Measurements from ENCODE around the gene APOL3. TPM values are rescaled to one million over a fixed set of nuclear protein-coding genes. Genes with fewer than 3 reads are reported as not detected.
"Not testable (repeated sequence)": the region's sequence is repeated elsewhere in the genome, so short reads cannot be mapped to it uniquely, and the experiment has no call there.

The APOL3 gene
- total RNA-seq, 1 donor from 2014 or later, result 2.3 TPM

- no peak overlapping the region for H2AFZ ChIP-seq (ENCODE audit: low read depth, low read length)
- H3K36me3 ChIP-seq (ENCODE audit: insufficient read depth, low read length), result no peaks in the 10 kb centered on the region
- H3K9me3 Mint-ChIP-seq (ENCODE audit: unreplicated experiment), result peaks cover 2% of the 10 kb centered on the region
- FAIRE-seq (no peak), DNase-seq (ENCODE audit: low read depth) (no peak)
- no peak overlapping the region for H3K4me3 ChIP-seq (ENCODE audit: insufficient read depth, low read depth, low read length)
- H3K79me2 ChIP-seq (ENCODE audit: insufficient read depth, low read length), result no peaks in the 10 kb centered on the region
- H3K27me3 ChIP-seq (ENCODE audit: insufficient read depth, low read length), result peaks cover 17% of the 10 kb centered on the region
- H3K4me1 ChIP-seq (ENCODE audit: insufficient read depth, low read length), result no peaks in the 10 kb centered on the region
- TF ChIP-seq CTCF (IDR thresholded peaks at IDR 0.05; ENCODE audit: insufficient read depth, low read depth, low read length) (no peak), EZH2 (IDR thresholded peaks at IDR 0.05; ENCODE audit: insufficient read depth, low read length) (no peak)
- no peak overlapping the region for H3K4me3 Mint-ChIP-seq (ENCODE audit: unreplicated experiment)
- H3K4me2 ChIP-seq (ENCODE audit: low read length), result no peak overlapping the region
- H3K27ac ChIP-seq (ENCODE audit: low read depth, low read length), result no peak overlapping the region
- H3K27me3 Mint-ChIP-seq (ENCODE audit: low read depth, unreplicated experiment), result peaks cover 33% of the 10 kb centered on the region
- no peak overlapping the region for H3K9ac ChIP-seq (ENCODE audit: low read length)
- peaks cover 2% of the 10 kb centered on the region for H3K36me3 Mint-ChIP-seq (ENCODE audit: low read depth, unreplicated experiment)
- no peaks in the 10 kb centered on the region for H3K9me3 ChIP-seq (ENCODE audit: insufficient read depth, low read depth, low read length)
- H3K27ac Mint-ChIP-seq (ENCODE audit: unreplicated experiment), result no peak overlapping the region
- no peaks in the 10 kb centered on the region for H4K20me1 ChIP-seq (ENCODE audit: insufficient read depth, low read length)
- peaks cover 10% of the 10 kb centered on the region for H3K4me1 Mint-ChIP-seq (ENCODE audit: low read depth, unreplicated experiment)
Measured at GRCh38 chr22:36143066-36143815, 17.3 kb downstream of the APOL3 start.

- Histone ChIP-seq H4K20me1 (ENCODE audit: insufficient read depth, low read length) (no peaks in the 10 kb centered on the region), H3K4me1 (ENCODE audit: insufficient read depth, low read length) (no peaks in the 10 kb centered on the region), H3K27me3 (ENCODE audit: insufficient read depth, low read length) (peaks cover 17% of the 10 kb centered on the region), H3K36me3 (ENCODE audit: insufficient read depth, low read length) (no peaks in the 10 kb centered on the region), H3K4me2 (ENCODE audit: low read length) (no peak overlapping the region), H3K9ac (ENCODE audit: low read length) (no peak overlapping the region), H3K9me3 (ENCODE audit: insufficient read depth, low read depth, low read length) (no peaks in the 10 kb centered on the region), H3K27ac (ENCODE audit: low read depth, low read length) (no peak overlapping the region), H3K79me2 (ENCODE audit: insufficient read depth, low read length) (no peaks in the 10 kb centered on the region), H2AFZ (ENCODE audit: low read depth, low read length) (no peak overlapping the region), H3K4me3 (ENCODE audit: insufficient read depth, low read depth, low read length) (no peak overlapping the region)
- Mint-ChIP-seq H3K27ac (ENCODE audit: unreplicated experiment) (no peak overlapping the region), H3K4me3 (ENCODE audit: unreplicated experiment) (no peak overlapping the region), H3K27me3 (ENCODE audit: low read depth, unreplicated experiment) (peaks cover 36% of the 10 kb centered on the region), H3K9me3 (ENCODE audit: unreplicated experiment) (peaks cover 2% of the 10 kb centered on the region), H3K4me1 (ENCODE audit: low read depth, unreplicated experiment) (peaks cover 12% of the 10 kb centered on the region), H3K36me3 (ENCODE audit: low read depth, unreplicated experiment) (peaks cover 2% of the 10 kb centered on the region)
- FAIRE-seq (no peak), DNase-seq (ENCODE audit: low read depth) (no peak)
- TF ChIP-seq EZH2 (IDR thresholded peaks at IDR 0.05; ENCODE audit: insufficient read depth, low read length) (no peak), CTCF (IDR thresholded peaks at IDR 0.05; ENCODE audit: insufficient read depth, low read depth, low read length) (no peak)
Measured at GRCh38 chr22:36141481-36141880, 19.1 kb downstream of the APOL3 start.

DNA sequence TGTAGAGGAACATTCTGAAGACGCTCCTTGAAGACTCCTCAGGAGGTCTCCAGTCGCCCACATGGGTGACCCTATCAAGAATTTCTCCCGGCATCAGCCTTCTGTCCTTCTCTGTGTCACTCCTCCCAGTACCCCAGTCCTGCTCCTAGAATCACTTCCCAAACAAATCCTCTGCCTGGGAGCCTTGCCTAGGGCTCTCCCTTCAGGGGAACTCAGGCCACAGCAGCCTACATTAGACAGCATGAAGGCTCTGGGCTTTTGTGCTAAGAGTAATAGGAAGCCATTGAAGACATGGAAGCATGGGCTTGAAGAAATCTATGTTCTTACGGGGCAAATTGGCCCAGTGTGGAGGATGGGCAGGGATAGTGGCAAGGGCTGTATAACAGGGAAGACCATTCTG is 21.8 kb downstream of the APOL3 start:
- not testable (repeated sequence) for H3K36me3 ChIP-seq (ENCODE audit: insufficient read depth, low read length); H3K4me1 ChIP-seq (ENCODE audit: insufficient read depth, low read length); H3K9me3 ChIP-seq (ENCODE audit: insufficient read depth, low read depth, low read length); H3K36me3 Mint-ChIP-seq (ENCODE audit: low read depth, unreplicated experiment); H3K4me2 ChIP-seq (ENCODE audit: low read length); H2AFZ ChIP-seq (ENCODE audit: low read depth, low read length); H3K27ac ChIP-seq (ENCODE audit: low read depth, low read length); H3K4me3 Mint-ChIP-seq (ENCODE audit: unreplicated experiment); H3K4me3 ChIP-seq (ENCODE audit: insufficient read depth, low read depth, low read length); H3K4me1 Mint-ChIP-seq (ENCODE audit: low read depth, unreplicated experiment); H3K27ac Mint-ChIP-seq (ENCODE audit: unreplicated experiment); DNase-seq (ENCODE audit: low read depth); H3K9me3 Mint-ChIP-seq (ENCODE audit: unreplicated experiment); H3K9ac ChIP-seq (ENCODE audit: low read length); FAIRE-seq; H3K79me2 ChIP-seq (ENCODE audit: insufficient read depth, low read length); H4K20me1 ChIP-seq (ENCODE audit: insufficient read depth, low read length)
- H3K27me3 Mint-ChIP-seq (ENCODE audit: low read depth, unreplicated experiment), result peaks cover 44% of the 10 kb centered on the region
- peaks cover 21% of the 10 kb centered on the region for H3K27me3 ChIP-seq (ENCODE audit: insufficient read depth, low read length)
